OCI-LY1 (cell line): Measurements from ENCODE around the gene PLA2G4B.

Source experiments
- H2AFZ ChIP-seq: fragments of 200-600 bp; sonication (generic), shearing (Covaris generic); 2 replicates; pipeline ENCODE4 v1.6.0; 2014; ENCODE audit warnings: antibody characterized with exemption, mild to moderate bottlenecking, low read length
- H3F3A ChIP-seq: fragments of 200-600 bp; sonication (generic), shearing (Covaris generic); 2 replicates; pipeline ENCODE4 v1.6.0; 2014; ENCODE audit warnings: mild to moderate bottlenecking, antibody characterized with exemption, low read length, moderate library complexity; ENCODE audit not compliant: insufficient read depth
- H3K27ac ChIP-seq: fragments of 200-600 bp; sonication (generic); 2 replicates; pipeline ENCODE4 v1.5.1; 2014; ENCODE audit warnings: low read length, mixed run types, mild to moderate bottlenecking, low read depth; ENCODE audit not compliant: poor library complexity, severe bottlenecking
- H3K27me3 ChIP-seq: fragments of 200-600 bp; sonication (generic); 2 replicates; pipeline ENCODE4 v1.6.0; 2014; ENCODE audit warnings: antibody characterized with exemption, mild to moderate bottlenecking, low read length, moderate library complexity; ENCODE audit not compliant: insufficient read depth
- H3K36me3 ChIP-seq: fragments of 200-600 bp; sonication (generic); 2 replicates; pipeline ENCODE4 v1.6.1; 2014; ENCODE audit warnings: mild to moderate bottlenecking, antibody characterized with exemption, low read length, moderate library complexity, mixed read lengths; ENCODE audit not compliant: insufficient read depth
- H3K4me1 ChIP-seq: fragments of 200-600 bp; sonication (generic); 2 replicates; pipeline ENCODE4 v1.5.1; 2014; ENCODE audit warnings: mild to moderate bottlenecking, low read length, moderate library complexity; ENCODE audit not compliant: insufficient read depth, severe bottlenecking
- H3K4me2 ChIP-seq: fragments of 200-600 bp; sonication (generic), shearing (Covaris generic); 2 replicates; pipeline ENCODE4 v1.6.1; 2014; ENCODE audit warnings: low read length
- H3K4me3 ChIP-seq: fragments of 200-600 bp; sonication (generic); 2 replicates; pipeline ENCODE4 v1.5.1; 2014; ENCODE audit warnings: low read length, low read depth, mild to moderate bottlenecking, mixed read lengths; ENCODE audit not compliant: poor library complexity, severe bottlenecking
- H3K79me2 ChIP-seq: fragments of 200-600 bp; shearing (Covaris generic); 2 replicates; pipeline ENCODE4 v1.6.1; 2016; ENCODE audit warnings: mixed run types, low read length, mixed read lengths; ENCODE audit not compliant: insufficient read depth
- H3K9ac ChIP-seq: fragments of 200-600 bp; sonication (generic), shearing (Covaris generic); 2 replicates; pipeline ENCODE4 v1.6.1; 2014; ENCODE audit warnings: mild to moderate bottlenecking, low read length, mixed read lengths
- H3K9me2 ChIP-seq: fragments of 200-600 bp; sonication (generic), shearing (Covaris generic); 2 replicates; pipeline ENCODE4 v1.6.1; 2014; ENCODE audit warnings: low read depth, mild to moderate bottlenecking, low read length, mixed read lengths
- H3K9me3 ChIP-seq: fragments of 200-600 bp; shearing (Covaris generic); 2 replicates; pipeline ENCODE4 v1.6.1; 2014; ENCODE audit warnings: low read length, mixed read lengths
- H4K20me1 ChIP-seq: fragments of 200-600 bp; sonication (generic), shearing (Covaris generic); 2 replicates; pipeline ENCODE4 v1.6.0; 2016; ENCODE audit warnings: mild to moderate bottlenecking, low read length; ENCODE audit not compliant: insufficient read depth
- EZH2 ChIP-seq: fragments of 200-600 bp; sonication (generic), shearing (Covaris generic); IDR thresholded peaks from 2 replicates; pipeline ENCODE4 v1.8.0; 2017; ENCODE audit warnings: borderline replicate concordance, mixed run types, mild to moderate bottlenecking, antibody characterized with exemption, low read length, moderate library complexity, mixed read lengths
- TF ChIP-seq, protein P1 (sequence below): fragments of 200-600 bp; sonication (generic), shearing (Covaris generic); IDR thresholded peaks from 2 replicates; pipeline ENCODE4 v1.5.1; 2017; ENCODE audit warnings: mild to moderate bottlenecking, antibody characterized with exemption, low read length, moderate library complexity, mixed read lengths

Gene PLA2G4B

GRCh38 chr15:41844814-41845213 is 6.2 kb downstream of the PLA2G4B start:
- Histone ChIP-seq H3K9ac (no peak overlapping the region), H3K27me3 (no peaks in the 10 kb centered on the region), H3K79me2 (no peaks in the 10 kb centered on the region), H4K20me1 (no peaks in the 10 kb centered on the region), H3K4me2 (no peak overlapping the region), H3F3A (no peaks in the 10 kb centered on the region), H3K9me3 (no peaks in the 10 kb centered on the region), H3K4me3 (no peak overlapping the region), H3K9me2 (no peaks in the 10 kb centered on the region), H3K4me1 (no peaks in the 10 kb centered on the region), H3K27ac (no peak overlapping the region), H3K36me3 (peaks cover 7% of the 10 kb centered on the region), H2AFZ (no peak overlapping the region)
- TF ChIP-seq, protein P1, sequence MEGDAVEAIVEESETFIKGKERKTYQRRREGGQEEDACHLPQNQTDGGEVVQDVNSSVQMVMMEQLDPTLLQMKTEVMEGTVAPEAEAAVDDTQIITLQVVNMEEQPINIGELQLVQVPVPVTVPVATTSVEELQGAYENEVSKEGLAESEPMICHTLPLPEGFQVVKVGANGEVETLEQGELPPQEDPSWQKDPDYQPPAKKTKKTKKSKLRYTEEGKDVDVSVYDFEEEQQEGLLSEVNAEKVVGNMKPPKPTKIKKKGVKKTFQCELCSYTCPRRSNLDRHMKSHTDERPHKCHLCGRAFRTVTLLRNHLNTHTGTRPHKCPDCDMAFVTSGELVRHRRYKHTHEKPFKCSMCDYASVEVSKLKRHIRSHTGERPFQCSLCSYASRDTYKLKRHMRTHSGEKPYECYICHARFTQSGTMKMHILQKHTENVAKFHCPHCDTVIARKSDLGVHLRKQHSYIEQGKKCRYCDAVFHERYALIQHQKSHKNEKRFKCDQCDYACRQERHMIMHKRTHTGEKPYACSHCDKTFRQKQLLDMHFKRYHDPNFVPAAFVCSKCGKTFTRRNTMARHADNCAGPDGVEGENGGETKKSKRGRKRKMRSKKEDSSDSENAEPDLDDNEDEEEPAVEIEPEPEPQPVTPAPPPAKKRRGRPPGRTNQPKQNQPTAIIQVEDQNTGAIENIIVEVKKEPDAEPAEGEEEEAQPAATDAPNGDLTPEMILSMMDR, result no peak
- no peak for TF ChIP-seq EZH2

GRCh38 chr15:41847206-41847605 is 8.6 kb downstream of the PLA2G4B start:
- Histone ChIP-seq H3K36me3 (peaks cover 7% of the 10 kb centered on the region), H3K9me2 (no peaks in the 10 kb centered on the region), H3K4me1 (no peaks in the 10 kb centered on the region), H2AFZ (no peak overlapping the region), H3K9ac (no peak overlapping the region), H3K4me3 (no peak overlapping the region), H3K9me3 (no peaks in the 10 kb centered on the region), H4K20me1 (no peaks in the 10 kb centered on the region), H3K4me2 (no peak overlapping the region), H3K79me2 (no peaks in the 10 kb centered on the region), H3F3A (no peaks in the 10 kb centered on the region), H3K27ac (no peak overlapping the region), H3K27me3 (no peaks in the 10 kb centered on the region)
- no peak for TF ChIP-seq EZH2
- TF ChIP-seq, protein P1, result no peak

DNA sequence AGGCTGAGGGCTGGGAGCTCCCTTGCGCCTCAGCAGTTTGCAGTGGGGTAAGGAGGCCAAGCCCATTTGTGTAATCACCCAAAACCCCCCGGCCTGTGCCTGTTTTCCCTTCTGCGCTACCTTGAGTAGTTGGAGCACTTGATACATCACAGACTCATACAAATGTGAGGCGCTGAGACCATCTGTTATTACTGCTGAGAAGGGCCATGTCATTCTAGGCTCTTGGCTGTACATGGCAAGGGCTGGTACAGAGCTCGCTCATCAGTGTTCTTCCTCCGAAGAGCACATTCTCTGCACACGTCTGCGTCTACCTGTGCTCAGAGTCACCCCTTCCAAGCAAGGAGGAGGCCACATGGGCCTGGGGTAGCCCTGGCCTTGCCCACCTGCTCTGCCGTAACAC is 9.3 kb downstream of the PLA2G4B start:
- Histone ChIP-seq H3K9me2 (no peaks in the 10 kb centered on the region), H3K79me2 (no peaks in the 10 kb centered on the region), H3K27ac (no peak overlapping the region), H3K27me3 (no peaks in the 10 kb centered on the region), H3K9ac (no peak overlapping the region), H3K36me3 (peaks cover 7% of the 10 kb centered on the region), H3K4me3 (no peak overlapping the region), H3F3A (no peaks in the 10 kb centered on the region), H4K20me1 (no peaks in the 10 kb centered on the region), H3K9me3 (no peaks in the 10 kb centered on the region), H3K4me2 (no peak overlapping the region), H2AFZ (no peak overlapping the region), H3K4me1 (no peaks in the 10 kb centered on the region)
- no peak for TF ChIP-seq EZH2
- TF ChIP-seq, protein P1, result no peak
